Uterus (tissue), 4 donors: ENCODE measurements around the gene CTCFL. TPM values are rescaled to one million over a fixed set of nuclear protein-coding genes. Genes with fewer than 3 reads are reported as not detected.

Source experiments
- DNase-seq, 2 donors: peaks; one replicate each; pipeline ENCODE4 v3.0.0-alpha.2; 2019 to 2020
- H3K27ac ChIP-seq, 2 donors: fragments of 200-600 bp; sonication (generic); 1 replicate in 1 of 2; 2 replicates in 1 of 2; pipeline ENCODE4 v1.5.1; 2016 to 2018
- H3K27me3 ChIP-seq, 2 donors: fragments of 200-600 bp; sonication (generic); one replicate each; pipeline ENCODE4 v1.5.1; 2018 to 2019; ENCODE audit warnings: control low read depth in 1 of 2
- H3K36me3 ChIP-seq, 2 donors: fragments of 200-600 bp; sonication (generic); one replicate each; pipeline ENCODE4 v1.5.1; 2019; ENCODE audit warnings: control low read depth in 1 of 2
- H3K4me1 ChIP-seq, 2 donors: fragments of 200-600 bp; sonication (generic); one replicate each; pipeline ENCODE4 v1.5.1; 2018 to 2019; ENCODE audit warnings: control low read depth in 1 of 2
- H3K4me3 ChIP-seq, 2 donors: fragments of 200-600 bp; sonication (generic); 1 replicate in 1 of 2; 2 replicates in 1 of 2; pipeline ENCODE4 v1.5.1; 2018 to 2019; ENCODE audit warnings: mild to moderate bottlenecking in 1 of 2
- H3K9me3 ChIP-seq, 2 donors: fragments of 200-600 bp; sonication (generic); one replicate each; pipeline ENCODE4 v1.5.1; 2019; ENCODE audit warnings: control low read depth in 1 of 2
- POLR2A ChIP-seq, 2 donors: fragments of 450-650 bp; IDR thresholded peaks; one replicate each; pipeline ENCODE4 v1.6.1; 2016; ENCODE audit warnings: antibody characterized with exemption in 2 of 2, mild to moderate bottlenecking in 1 of 2, moderate library complexity in 1 of 2
- intact Hi-C: fragments of 100-400 bp; cut with DNase I; formaldehyde crosslinking; loops from one replicate; pipeline ENCODE4 v1.15.1; 2023; ENCODE audit warnings: low total_unique reads
- total RNA-seq, 4 donors: library from RNA; depleted of rRNA in 3 of 4; stranded (reverse); fragments of >200 nt in 3 of 4; gene quantifications; one replicate each; pipeline versions ENCODE4 v1.1.0 to v1.2.4, GENCODE V29; 2014 to 2023
- TF ChIP-seq, protein P1 (sequence below), 4 experiments: fragments of 200-600 bp in 2 of 4; fragments of 450-650 bp in 2 of 4; sonication (generic) in 2 of 4; IDR thresholded peaks; one replicate each; pipeline ENCODE4 v1.5.1; 2016 to 2019; ENCODE audit warnings: antibody characterized with exemption in 4 of 4, mild to moderate bottlenecking in 2 of 4, moderate library complexity in 1 of 4
- donor health status: DM: yes; HTN: yes; CAD: no.

Gene CTCFL
- total RNA-seq, 4 donors from 2014 or later, result 0.07 TPM; not detected in 3

GRCh38 chr20:57553376-57554018 lies 28.6 kb upstream of the CTCFL start:
- DNase-seq, result no peak
- H3K4me1 ChIP-seq, result no peaks in the 10 kb centered on the region
- H3K27ac ChIP-seq, result no peak overlapping the region
- no peak overlapping the region for H3K4me3 ChIP-seq
- H3K9me3 ChIP-seq, result no peaks in the 10 kb centered on the region
- no peaks in the 10 kb centered on the region for H3K36me3 ChIP-seq
- no peaks in the 10 kb centered on the region for H3K27me3 ChIP-seq
- TF ChIP-seq, protein P1, sequence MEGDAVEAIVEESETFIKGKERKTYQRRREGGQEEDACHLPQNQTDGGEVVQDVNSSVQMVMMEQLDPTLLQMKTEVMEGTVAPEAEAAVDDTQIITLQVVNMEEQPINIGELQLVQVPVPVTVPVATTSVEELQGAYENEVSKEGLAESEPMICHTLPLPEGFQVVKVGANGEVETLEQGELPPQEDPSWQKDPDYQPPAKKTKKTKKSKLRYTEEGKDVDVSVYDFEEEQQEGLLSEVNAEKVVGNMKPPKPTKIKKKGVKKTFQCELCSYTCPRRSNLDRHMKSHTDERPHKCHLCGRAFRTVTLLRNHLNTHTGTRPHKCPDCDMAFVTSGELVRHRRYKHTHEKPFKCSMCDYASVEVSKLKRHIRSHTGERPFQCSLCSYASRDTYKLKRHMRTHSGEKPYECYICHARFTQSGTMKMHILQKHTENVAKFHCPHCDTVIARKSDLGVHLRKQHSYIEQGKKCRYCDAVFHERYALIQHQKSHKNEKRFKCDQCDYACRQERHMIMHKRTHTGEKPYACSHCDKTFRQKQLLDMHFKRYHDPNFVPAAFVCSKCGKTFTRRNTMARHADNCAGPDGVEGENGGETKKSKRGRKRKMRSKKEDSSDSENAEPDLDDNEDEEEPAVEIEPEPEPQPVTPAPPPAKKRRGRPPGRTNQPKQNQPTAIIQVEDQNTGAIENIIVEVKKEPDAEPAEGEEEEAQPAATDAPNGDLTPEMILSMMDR (IDR thresholded peaks at IDR 0.05), result no peak
- no peak for TF ChIP-seq POLR2A (IDR thresholded peaks at IDR 0.05)
- intact Hi-C loops, result no loop called here

GRCh38 chr20:57552471-57552870 lies 27.5 kb upstream of the CTCFL start:
- no peaks in the 10 kb centered on the region for H3K36me3 ChIP-seq
- no peak overlapping the region for H3K27ac ChIP-seq
- no peak overlapping the region for H3K4me3 ChIP-seq
- no peaks in the 10 kb centered on the region for H3K4me1 ChIP-seq
- DNase-seq, result no peak
- no peaks in the 10 kb centered on the region for H3K27me3 ChIP-seq
- TF ChIP-seq, protein P1 (IDR thresholded peaks at IDR 0.05), result no peak
- TF ChIP-seq POLR2A (IDR thresholded peaks at IDR 0.05), result no peak
- no peaks in the 10 kb centered on the region for H3K9me3 ChIP-seq
- intact Hi-C loops, result no loop called here

GRCh38 chr20:57548177-57549058 lies 23.5 kb upstream of the CTCFL start:
- no peak overlapping the region for H3K27ac ChIP-seq
- H3K9me3 ChIP-seq, result no peaks in the 10 kb centered on the region
- H3K4me1 ChIP-seq, result no peaks in the 10 kb centered on the region
- H3K4me3 ChIP-seq, result no peak overlapping the region
- no peaks in the 10 kb centered on the region for H3K36me3 ChIP-seq
- DNase-seq, result no peak
- intact Hi-C loops, result no loop called here
- no peak for TF ChIP-seq POLR2A (IDR thresholded peaks at IDR 0.05)
- TF ChIP-seq, protein P1 (IDR thresholded peaks at IDR 0.05), result no peak
- no peaks in the 10 kb centered on the region for H3K27me3 ChIP-seq

- Histone ChIP-seq H3K36me3 (no peaks in the 10 kb centered on the region), H3K4me3 (no peak overlapping the region), H3K9me3 (no peaks in the 10 kb centered on the region), H3K27me3 (no peaks in the 10 kb centered on the region), H3K4me1 (no peaks in the 10 kb centered on the region), H3K27ac (no peak overlapping the region)
- DNase-seq, result no peak
- intact Hi-C loops, result no loop called here
- TF ChIP-seq, protein P1 (IDR thresholded peaks at IDR 0.05), result no peak
- TF ChIP-seq POLR2A (IDR thresholded peaks at IDR 0.05), result no peak
These were observed 22.2 kb upstream of the CTCFL start for GRCh38 chr20:57546956-57547649.
